Uterus (tissue), 4 donors: ENCODE results near the gene CACNG3. TPM values are rescaled to one million over a fixed set of nuclear protein-coding genes. Genes with fewer than 3 reads are reported as not detected.

Experiments used
- DNase-seq, 2 donors: peaks; one replicate each; pipeline ENCODE4 v3.0.0-alpha.2; 2019 to 2020
- H3K27ac ChIP-seq, 2 donors: fragments of 200-600 bp; sonication (generic); 1 replicate in 1 of 2; 2 replicates in 1 of 2; pipeline ENCODE4 v1.5.1; 2016 to 2018
- H3K27me3 ChIP-seq, 2 donors: fragments of 200-600 bp; sonication (generic); one replicate each; pipeline ENCODE4 v1.5.1; 2018 to 2019; ENCODE audit warnings: control low read depth in 1 of 2
- H3K36me3 ChIP-seq, 2 donors: fragments of 200-600 bp; sonication (generic); one replicate each; pipeline ENCODE4 v1.5.1; 2019; ENCODE audit warnings: control low read depth in 1 of 2
- H3K4me1 ChIP-seq, 2 donors: fragments of 200-600 bp; sonication (generic); one replicate each; pipeline ENCODE4 v1.5.1; 2018 to 2019; ENCODE audit warnings: control low read depth in 1 of 2
- H3K4me3 ChIP-seq, 2 donors: fragments of 200-600 bp; sonication (generic); 1 replicate in 1 of 2; 2 replicates in 1 of 2; pipeline ENCODE4 v1.5.1; 2018 to 2019; ENCODE audit warnings: mild to moderate bottlenecking in 1 of 2
- H3K9me3 ChIP-seq, 2 donors: fragments of 200-600 bp; sonication (generic); one replicate each; pipeline ENCODE4 v1.5.1; 2019; ENCODE audit warnings: control low read depth in 1 of 2
- POLR2A ChIP-seq, 2 donors: fragments of 450-650 bp; IDR thresholded peaks; one replicate each; pipeline ENCODE4 v1.6.1; 2016; ENCODE audit warnings: antibody characterized with exemption in 2 of 2, mild to moderate bottlenecking in 1 of 2, moderate library complexity in 1 of 2
- intact Hi-C: fragments of 100-400 bp; cut with DNase I; formaldehyde crosslinking; loops from one replicate; pipeline ENCODE4 v1.15.1; 2023; ENCODE audit warnings: low total_unique reads
- total RNA-seq, 4 donors: library from RNA; depleted of rRNA in 3 of 4; stranded (reverse); fragments of >200 nt in 3 of 4; gene quantifications; one replicate each; pipeline versions ENCODE4 v1.1.0 to v1.2.4, GENCODE V29; 2014 to 2023
- TF ChIP-seq, protein P1 (sequence below), 4 experiments: fragments of 200-600 bp in 2 of 4; fragments of 450-650 bp in 2 of 4; sonication (generic) in 2 of 4; IDR thresholded peaks; one replicate each; pipeline ENCODE4 v1.5.1; 2016 to 2019; ENCODE audit warnings: antibody characterized with exemption in 4 of 4, mild to moderate bottlenecking in 2 of 4, moderate library complexity in 1 of 4
- donor health status: DM: yes; HTN: yes; CAD: no.

CACNG3 gene
- total RNA-seq, 4 donors from 2014 or later: not detected

DNA sequence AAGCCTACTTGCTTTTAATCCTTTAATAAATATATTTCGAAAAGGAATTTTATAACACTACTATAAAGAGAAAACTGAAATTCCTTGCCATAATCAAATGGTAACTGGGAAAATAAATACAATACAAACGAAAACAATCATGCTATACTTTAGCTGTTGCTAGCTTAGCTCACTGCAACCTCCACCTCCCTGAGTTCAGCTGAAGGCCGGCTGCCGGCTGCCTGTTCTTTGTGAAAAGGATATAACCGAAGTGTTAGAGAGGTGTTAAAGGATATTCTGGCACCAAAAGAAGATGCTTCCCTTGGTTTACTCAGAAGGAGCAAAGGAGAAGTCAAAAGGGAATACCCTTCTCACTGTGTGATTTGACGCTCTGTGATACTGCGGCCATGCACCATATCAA is 108.5 kb downstream of the CACNG3 start:
- H3K36me3 ChIP-seq: no peaks in the 10 kb centered on the region
- no peak overlapping the region for H3K27ac ChIP-seq
- no peak for TF ChIP-seq POLR2A (IDR thresholded peaks at IDR 0.05)
- TF ChIP-seq, protein P1, sequence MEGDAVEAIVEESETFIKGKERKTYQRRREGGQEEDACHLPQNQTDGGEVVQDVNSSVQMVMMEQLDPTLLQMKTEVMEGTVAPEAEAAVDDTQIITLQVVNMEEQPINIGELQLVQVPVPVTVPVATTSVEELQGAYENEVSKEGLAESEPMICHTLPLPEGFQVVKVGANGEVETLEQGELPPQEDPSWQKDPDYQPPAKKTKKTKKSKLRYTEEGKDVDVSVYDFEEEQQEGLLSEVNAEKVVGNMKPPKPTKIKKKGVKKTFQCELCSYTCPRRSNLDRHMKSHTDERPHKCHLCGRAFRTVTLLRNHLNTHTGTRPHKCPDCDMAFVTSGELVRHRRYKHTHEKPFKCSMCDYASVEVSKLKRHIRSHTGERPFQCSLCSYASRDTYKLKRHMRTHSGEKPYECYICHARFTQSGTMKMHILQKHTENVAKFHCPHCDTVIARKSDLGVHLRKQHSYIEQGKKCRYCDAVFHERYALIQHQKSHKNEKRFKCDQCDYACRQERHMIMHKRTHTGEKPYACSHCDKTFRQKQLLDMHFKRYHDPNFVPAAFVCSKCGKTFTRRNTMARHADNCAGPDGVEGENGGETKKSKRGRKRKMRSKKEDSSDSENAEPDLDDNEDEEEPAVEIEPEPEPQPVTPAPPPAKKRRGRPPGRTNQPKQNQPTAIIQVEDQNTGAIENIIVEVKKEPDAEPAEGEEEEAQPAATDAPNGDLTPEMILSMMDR (IDR thresholded peaks at IDR 0.05): no peak
- H3K4me1 ChIP-seq: no peaks in the 10 kb centered on the region
- H3K4me3 ChIP-seq: no peak overlapping the region
- H3K9me3 ChIP-seq: no peaks in the 10 kb centered on the region
- no peaks in the 10 kb centered on the region for H3K27me3 ChIP-seq
- DNase-seq: no peak
- intact Hi-C loops: no loop called here

DNA sequence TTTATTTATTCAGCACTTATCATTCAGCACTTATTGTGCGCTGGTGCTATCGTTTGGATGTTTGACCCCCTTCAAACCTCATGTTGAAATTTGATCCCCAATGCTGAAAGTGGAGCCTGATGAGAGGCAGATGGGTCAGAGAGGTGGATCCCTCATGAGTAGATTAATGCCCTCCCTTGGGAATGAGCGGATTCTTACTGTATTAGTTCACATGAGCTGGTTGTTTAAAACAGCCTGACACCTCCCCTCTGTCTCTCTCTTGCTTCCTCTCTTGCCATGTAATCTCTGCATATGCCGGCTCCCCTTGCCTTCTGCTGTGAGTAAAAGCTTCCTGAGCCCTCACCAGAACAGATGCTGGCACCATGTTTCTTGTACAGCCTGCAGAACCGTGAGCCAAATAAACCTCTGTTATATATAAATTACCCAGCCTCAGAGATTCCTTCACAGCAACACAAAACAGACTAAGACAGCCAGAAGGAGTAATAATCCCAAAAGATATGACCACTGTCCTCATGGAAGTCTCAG is 111.1 kb downstream of the CACNG3 start:
- H3K4me3 ChIP-seq: no peak overlapping the region
- H3K4me1 ChIP-seq: no peaks in the 10 kb centered on the region
- no peak overlapping the region for H3K27ac ChIP-seq
- no peak for TF ChIP-seq POLR2A (IDR thresholded peaks at IDR 0.05)
- TF ChIP-seq, protein P1 (IDR thresholded peaks at IDR 0.05): no peak
- H3K9me3 ChIP-seq: no peaks in the 10 kb centered on the region
- no peaks in the 10 kb centered on the region for H3K27me3 ChIP-seq
- no peaks in the 10 kb centered on the region for H3K36me3 ChIP-seq
- intact Hi-C loops: no loop called here
- no peak for DNase-seq

DNA sequence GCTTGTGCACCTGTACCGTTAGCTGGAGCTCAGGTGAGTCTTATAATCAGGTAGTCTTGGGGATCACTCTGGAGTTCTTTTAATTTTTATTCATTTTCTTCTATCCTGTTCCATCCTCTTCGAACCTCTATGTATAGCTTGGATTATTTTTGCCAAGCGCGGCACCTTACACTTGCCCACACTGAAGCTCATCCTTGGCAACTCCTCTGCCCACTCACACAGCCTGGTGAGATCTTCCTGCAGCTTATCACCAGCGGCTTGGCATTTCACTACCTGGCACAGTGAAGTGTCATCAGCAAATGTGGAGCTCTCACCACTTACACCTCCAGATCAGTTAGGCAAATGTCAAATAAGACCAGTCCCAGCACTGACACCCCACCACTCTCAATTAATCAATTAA is 116.7 kb downstream of the CACNG3 start:
- H3K4me3 ChIP-seq: no peak overlapping the region
- H3K36me3 ChIP-seq: no peaks in the 10 kb centered on the region
- intact Hi-C loops: no loop called here
- DNase-seq: no peak
- no peaks in the 10 kb centered on the region for H3K9me3 ChIP-seq
- H3K27ac ChIP-seq: no peak overlapping the region
- H3K4me1 ChIP-seq: no peaks in the 10 kb centered on the region
- no peaks in the 10 kb centered on the region for H3K27me3 ChIP-seq
- TF ChIP-seq, protein P1 (IDR thresholded peaks at IDR 0.05): no peak
- TF ChIP-seq POLR2A (IDR thresholded peaks at IDR 0.05): no peak

DNA sequence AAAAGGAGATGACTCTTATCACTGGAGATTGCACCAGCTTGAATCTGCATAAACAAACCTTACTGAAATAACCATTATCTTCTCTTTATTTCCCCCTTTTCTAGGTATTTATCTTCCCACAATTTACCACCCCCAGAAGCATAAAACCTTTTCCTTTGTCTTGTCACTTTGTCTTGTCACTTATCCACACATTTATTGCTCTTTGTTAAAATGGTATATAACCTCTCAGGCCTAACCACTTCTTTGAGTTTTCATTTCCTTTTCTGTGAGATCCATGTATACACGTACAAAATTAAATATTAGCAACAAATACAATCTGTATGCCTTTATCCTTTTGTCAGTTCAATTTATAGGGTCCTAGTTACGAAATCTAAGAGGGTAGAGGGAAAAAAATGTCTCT is 122.9 kb downstream of the CACNG3 start:
- H3K9me3 ChIP-seq: peaks cover 0 to 5% of the 10 kb centered on the region in 2 donors
- H3K4me3 ChIP-seq: no peak overlapping the region
- H3K36me3 ChIP-seq: no peaks in the 10 kb centered on the region
- H3K4me1 ChIP-seq: no peaks in the 10 kb centered on the region
- intact Hi-C loops: no loop called here
- no peak overlapping the region for H3K27ac ChIP-seq
- no peaks in the 10 kb centered on the region for H3K27me3 ChIP-seq
- TF ChIP-seq, protein P1 (IDR thresholded peaks at IDR 0.05): no peak
- TF ChIP-seq POLR2A (IDR thresholded peaks at IDR 0.05): no peak
- no peak for DNase-seq

DNA sequence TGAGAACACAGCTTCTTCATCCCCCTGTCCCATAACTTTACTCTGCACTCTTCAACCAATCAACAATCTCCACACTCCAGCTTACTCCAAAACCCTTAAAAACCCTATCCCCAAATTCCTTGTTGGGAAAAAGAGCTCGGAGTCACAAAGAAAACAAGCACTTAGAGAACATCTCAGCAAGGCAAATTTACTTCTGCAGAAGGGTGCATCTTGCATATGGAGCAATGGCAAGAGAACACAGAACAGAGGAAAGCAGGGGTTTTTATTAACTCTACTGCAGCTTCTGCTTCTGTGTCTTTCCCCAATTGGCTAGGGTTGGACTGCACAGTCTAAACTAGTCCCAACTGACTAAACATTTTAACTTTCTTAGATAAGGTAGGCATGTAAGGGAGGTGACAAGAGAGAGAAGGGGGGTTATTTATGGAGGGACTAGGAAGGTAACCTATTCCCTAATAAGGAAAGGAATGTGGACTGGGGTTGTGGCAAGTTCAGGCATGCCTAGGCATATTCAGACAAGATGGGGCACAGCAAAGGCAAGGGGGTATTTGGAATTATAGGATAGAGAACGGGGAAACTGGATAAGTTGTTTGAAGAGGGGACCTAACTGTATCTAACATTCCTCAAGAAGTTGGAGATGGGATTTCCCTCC is 125.5 kb downstream of the CACNG3 start:
- H3K27ac ChIP-seq: no peak overlapping the region
- no peak overlapping the region for H3K4me3 ChIP-seq
- no peaks in the 10 kb centered on the region for H3K36me3 ChIP-seq
- DNase-seq: no peak
- peaks cover 0 to 5% of the 10 kb centered on the region in 2 donors for H3K9me3 ChIP-seq
- H3K27me3 ChIP-seq: no peaks in the 10 kb centered on the region
- no peaks in the 10 kb centered on the region for H3K4me1 ChIP-seq
- TF ChIP-seq, protein P1 (IDR thresholded peaks at IDR 0.05): no peak
- no peak for TF ChIP-seq POLR2A (IDR thresholded peaks at IDR 0.05)
- intact Hi-C loops: no loop called here
